Mononuclear cell (primary cell): Measurements from ENCODE around the gene ACOT13. TPM values are rescaled to one million over a fixed set of nuclear protein-coding genes. Genes with fewer than 3 reads are reported as not detected.
"Not testable (repeated sequence)": the region's sequence is repeated elsewhere in the genome, so short reads cannot be mapped to it uniquely, and the experiment has no call there.

Experiments
- H3K27me3 ChIP-seq: 2 replicates; pipeline ENCODE4 v1.6.0; 2011; ENCODE audit warnings: low read length, control low read depth; ENCODE audit not compliant: insufficient read depth
- H3K4me1 ChIP-seq: 2 replicates; pipeline ENCODE4 v1.5.1; 2011; ENCODE audit warnings: mild to moderate bottlenecking, low read length, control low read depth; ENCODE audit not compliant: insufficient read depth
- H3K4me3 ChIP-seq: 2 replicates; pipeline ENCODE4 v1.5.1; 2011; ENCODE audit warnings: mild to moderate bottlenecking, low read length, moderate library complexity
- H3K9me3 ChIP-seq: 2 replicates; pipeline ENCODE4 v1.5.1; 2011; ENCODE audit warnings: low read depth, mild to moderate bottlenecking, control low read depth, low read length
- total RNA-seq: library from RNA; depleted of rRNA; stranded (reverse); fragments of >200 nt; gene quantifications from one replicate; pipeline ENCODE4 v1.2.3, GENCODE V29; 2012

The ACOT13 gene
- total RNA-seq, 1 donor: 0.31 TPM

GRCh38 chr6:24720604-24721460 is 54.0 kb downstream of the ACOT13 start:
- H3K9me3 ChIP-seq: no peaks in the 10 kb centered on the region
- H3K27me3 ChIP-seq: no peaks in the 10 kb centered on the region
- H3K4me1 ChIP-seq: peaks cover 41% of the 10 kb centered on the region
- H3K4me3 ChIP-seq: peak overlapping the region; percentile 99

DNA sequence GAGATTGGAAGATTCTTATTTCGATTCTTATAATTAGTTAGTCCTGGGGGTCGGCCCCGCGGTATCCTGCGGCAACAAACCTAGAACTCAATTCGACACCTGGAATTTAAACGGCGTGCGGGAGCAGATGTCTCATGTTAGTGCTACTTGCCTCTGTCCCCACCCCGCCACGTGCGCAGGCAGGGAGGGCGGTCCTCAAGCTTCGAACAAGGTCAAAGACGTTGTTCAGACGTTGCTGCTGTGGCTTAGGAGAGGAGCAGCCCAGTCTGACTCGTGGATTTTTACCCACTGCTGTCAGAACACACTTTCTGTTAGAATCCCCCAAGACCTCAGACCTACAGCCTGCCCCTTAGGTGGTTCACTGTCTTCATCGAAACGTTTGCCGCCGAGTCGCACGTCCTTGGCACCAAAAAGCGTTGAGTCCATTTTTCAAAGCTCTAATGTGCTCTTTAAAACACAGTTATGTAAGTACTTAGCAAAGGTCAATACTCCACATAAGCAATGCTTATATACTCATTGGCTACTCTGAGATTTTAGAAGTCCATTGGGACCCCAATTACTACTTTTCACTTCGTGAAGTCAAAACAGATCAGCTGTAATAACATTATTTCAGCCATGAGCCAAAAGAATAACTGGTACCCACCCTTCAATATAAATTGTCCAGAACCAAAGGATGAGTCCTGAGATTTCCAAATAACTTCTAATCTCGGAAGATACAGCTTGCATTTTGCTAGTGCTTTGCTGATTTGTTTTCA is 54.8 kb downstream of the ACOT13 start:
- Histone ChIP-seq H3K4me1 (peaks cover 34% of the 10 kb centered on the region), H3K9me3 (no peaks in the 10 kb centered on the region), H3K4me3 (peak overlapping the region; percentile 61), H3K27me3 (no peaks in the 10 kb centered on the region)

GRCh38 chr6:24723270-24723669 is 56.4 kb downstream of the ACOT13 start:
- Histone ChIP-seq H3K9me3 (no peaks in the 10 kb centered on the region), H3K27me3 (no peaks in the 10 kb centered on the region), H3K4me1 (peaks cover 20% of the 10 kb centered on the region), H3K4me3 (no peak overlapping the region)

DNA sequence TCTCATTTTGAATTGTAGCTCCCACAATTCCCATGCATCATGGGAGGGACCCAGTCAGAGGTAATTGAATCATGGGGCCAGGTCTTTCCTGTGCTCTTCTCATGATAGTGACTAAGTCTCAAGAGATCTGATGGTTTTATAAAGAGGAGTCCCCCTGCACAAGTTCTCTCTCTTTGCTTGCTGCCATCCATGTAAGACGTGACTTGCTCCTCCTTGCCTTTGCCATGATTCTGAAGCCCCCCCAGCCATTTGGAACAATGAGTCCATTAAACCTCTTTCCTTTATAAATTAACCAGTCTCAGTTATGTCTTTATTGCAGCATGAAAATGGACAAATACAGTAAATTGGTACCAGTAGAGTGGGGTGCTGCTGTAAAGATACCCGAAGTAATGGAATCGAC is 63.8 kb downstream of the ACOT13 start:
- H3K4me3 ChIP-seq, H3K4me1 ChIP-seq, H3K9me3 ChIP-seq, H3K27me3 ChIP-seq: not testable (repeated sequence)

DNA sequence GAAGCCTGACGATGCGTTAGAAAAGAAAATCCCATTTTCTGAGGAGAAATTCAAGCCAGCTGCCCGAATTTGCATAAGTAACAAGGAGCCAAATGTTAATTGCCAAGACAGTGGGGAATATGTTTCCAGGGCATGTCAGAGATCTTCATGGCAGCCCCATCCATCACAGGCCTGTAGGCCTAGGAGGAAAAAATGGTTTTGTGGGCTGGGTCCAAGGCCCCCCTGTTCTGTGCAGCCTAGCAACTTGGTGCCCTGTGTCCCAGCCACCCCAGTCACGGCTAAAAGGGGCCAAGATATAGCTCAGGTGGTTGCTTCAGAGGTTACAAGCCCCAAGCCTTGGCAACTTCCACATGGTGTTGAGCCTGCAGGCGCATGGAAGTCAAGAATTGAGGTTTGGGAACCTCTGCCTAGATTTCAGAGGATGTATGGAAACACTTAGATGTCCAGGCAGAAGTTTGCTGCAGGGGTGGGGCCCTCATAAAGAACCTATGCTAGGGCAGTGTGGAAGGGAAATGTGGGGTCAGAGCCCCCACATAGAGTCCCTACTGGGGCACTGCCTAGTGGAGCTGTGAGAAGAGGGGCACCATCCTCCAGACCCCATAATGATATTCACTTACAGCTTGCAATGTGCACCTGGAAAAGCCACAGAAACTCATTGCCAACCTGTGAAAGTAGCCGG is 64.7 kb downstream of the ACOT13 start:
- H3K4me3 ChIP-seq, H3K27me3 ChIP-seq, H3K4me1 ChIP-seq, H3K9me3 ChIP-seq: not testable (repeated sequence)

DNA sequence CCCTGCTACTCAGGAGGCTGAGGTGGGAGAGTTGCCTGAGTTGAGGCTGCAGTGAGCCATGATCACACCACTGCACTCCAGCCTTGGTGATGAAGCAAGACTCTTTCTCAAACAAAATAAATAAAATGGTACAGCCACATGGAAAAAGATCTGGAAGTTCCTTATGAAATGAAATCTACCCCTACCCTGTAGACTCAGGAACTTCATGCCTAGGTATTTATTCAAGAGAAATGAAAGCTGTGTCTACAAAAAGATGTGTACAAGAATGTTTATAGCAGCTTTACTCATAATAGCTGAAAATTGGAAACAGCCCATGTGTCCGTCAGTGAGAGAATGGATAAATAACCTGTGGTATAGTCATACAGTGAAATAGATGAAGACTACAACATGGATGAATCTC is 67.3 kb downstream of the ACOT13 start:
- Histone ChIP-seq H3K9me3 (no peaks in the 10 kb centered on the region), H3K27me3 (no peaks in the 10 kb centered on the region), H3K4me1 (peaks cover 6% of the 10 kb centered on the region), H3K4me3 (no peak overlapping the region)

- not testable (repeated sequence) for H3K4me3 ChIP-seq, H3K27me3 ChIP-seq, H3K4me1 ChIP-seq, H3K9me3 ChIP-seq
Measured at GRCh38 chr6:24734710-24735109, 67.8 kb downstream of the ACOT13 start.

DNA sequence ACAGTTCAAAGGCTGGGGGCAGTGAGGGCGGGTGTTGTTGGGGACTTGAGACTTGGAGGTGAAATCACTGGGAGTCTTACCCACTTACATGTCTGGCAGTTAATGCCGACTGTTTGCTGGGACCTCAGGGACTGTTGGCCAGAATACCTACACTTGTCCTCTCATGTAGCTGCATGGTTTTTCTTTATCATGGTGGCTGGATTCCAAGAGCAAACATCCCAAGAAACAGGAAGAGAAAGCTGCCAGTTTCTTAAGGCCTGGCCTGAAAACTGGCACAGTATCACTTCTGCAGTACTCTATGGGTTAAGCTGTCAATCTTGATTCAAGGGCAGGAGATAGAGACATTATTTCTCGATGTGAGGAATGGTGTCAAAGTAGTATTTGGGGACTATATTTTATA is 71.9 kb downstream of the ACOT13 start:
- Histone ChIP-seq H3K9me3 (no peaks in the 10 kb centered on the region), H3K4me3 (no peak overlapping the region), H3K4me1 (peaks cover 24% of the 10 kb centered on the region), H3K27me3 (no peaks in the 10 kb centered on the region)

DNA sequence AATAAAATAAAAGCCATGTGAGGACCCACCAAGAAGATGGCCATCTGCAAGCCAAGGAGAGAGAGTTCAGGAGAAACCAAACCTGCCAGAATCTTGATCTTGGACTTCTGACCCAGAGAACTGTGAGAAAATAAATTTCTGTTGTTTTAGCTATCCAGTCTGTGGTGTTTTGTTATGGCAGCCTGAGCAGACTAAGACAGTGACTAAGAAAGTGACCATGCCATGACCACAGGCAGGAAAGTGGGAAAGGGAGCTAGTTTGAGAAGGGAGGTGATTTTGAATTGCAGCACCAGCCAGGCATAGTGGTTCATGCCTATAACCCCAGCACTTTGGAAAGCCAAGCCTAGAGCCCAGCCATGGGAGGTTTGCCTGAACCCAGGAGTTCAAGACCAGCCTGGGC is 74.0 kb downstream of the ACOT13 start:
- Histone ChIP-seq H3K27me3 (no peaks in the 10 kb centered on the region), H3K9me3 (no peaks in the 10 kb centered on the region), H3K4me3 (no peak overlapping the region), H3K4me1 (peaks cover 45% of the 10 kb centered on the region)

DNA sequence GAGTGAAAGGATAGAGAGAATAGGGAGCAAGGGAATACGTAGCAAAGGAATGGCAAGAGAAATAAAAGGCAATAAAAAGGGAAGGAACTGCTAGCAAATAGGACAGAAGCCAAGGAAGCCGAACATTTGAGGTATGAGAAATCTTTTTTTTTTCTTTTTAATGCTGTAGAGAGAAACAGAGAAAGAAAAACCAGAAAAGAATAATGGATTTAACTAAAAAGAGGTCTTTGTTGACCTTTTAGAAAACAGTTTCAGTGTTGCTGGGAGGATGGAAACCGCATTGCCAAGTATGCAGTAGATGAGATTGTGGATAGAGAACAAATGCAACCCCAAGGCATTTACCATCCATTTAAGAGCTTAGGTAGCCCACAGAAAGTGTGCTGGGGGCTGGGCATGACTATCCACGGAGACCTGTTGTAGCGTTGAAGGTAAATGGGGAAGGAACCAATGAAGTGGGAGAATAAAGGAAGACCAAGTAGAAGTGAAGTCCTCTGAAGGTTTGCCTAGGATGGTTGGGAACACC is 75.4 kb downstream of the ACOT13 start:
- no peak overlapping the region for H3K4me3 ChIP-seq
- no peaks in the 10 kb centered on the region for H3K9me3 ChIP-seq
- peaks cover 49% of the 10 kb centered on the region for H3K4me1 ChIP-seq
- H3K27me3 ChIP-seq: no peaks in the 10 kb centered on the region

DNA sequence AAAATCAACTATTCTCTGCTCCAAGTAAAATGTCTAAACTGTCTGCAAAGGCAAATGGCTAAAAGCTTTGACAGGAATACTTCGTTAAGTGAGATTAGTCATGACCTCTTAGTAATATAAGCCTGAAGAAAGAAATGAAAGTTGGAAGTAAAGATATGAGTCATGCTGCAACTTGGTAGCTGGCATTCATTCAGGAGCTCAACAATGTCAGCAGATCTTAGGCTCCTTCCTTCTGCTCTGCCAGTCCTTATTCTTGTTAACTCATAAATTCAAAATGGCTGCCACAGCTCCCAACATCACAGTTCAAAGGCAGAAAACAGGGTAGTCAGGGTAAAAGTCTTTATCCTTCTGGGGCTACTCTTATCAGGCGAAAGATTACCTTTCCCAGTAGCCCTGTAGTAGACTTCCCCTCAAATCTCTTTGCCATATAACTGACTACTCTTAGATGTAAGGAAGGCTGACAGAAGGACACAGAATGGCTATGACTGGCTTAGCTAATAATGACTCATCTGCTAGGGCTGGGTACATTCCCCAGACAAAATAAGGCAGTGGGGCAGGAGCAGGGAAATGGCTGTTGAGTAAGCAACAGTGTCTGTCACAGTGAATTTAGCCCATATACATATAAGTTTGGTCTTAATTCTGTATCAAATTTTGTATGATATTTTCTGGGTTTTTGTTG is 76.5 kb downstream of the ACOT13 start:
- H3K27me3 ChIP-seq: no peaks in the 10 kb centered on the region
- peaks cover 56% of the 10 kb centered on the region for H3K4me1 ChIP-seq
- H3K9me3 ChIP-seq: no peaks in the 10 kb centered on the region
- no peak overlapping the region for H3K4me3 ChIP-seq

GRCh38 chr6:24743944-24744335 is 77.1 kb downstream of the ACOT13 start:
- Histone ChIP-seq H3K27me3 (no peaks in the 10 kb centered on the region), H3K4me1 (peaks cover 57% of the 10 kb centered on the region), H3K9me3 (no peaks in the 10 kb centered on the region), H3K4me3 (no peak overlapping the region)

DNA sequence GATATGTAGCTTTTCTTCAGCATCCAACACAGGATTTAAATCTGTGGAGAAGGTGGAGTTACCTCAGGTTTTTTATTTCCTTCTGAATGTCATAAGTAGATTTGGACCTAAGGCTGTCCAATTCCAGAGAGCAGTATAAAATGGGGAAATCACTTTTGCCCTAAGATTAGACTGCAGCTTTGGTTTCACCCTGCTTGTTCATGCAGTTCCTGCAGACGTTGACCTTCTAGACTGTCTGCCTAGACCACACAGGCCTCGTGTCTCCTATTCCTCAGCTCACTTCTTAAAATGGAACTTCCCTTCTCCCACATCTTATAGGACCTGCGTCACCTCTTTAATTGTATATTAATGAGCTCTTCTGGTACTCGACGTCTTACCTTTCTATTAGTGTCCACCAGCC is 78.0 kb downstream of the ACOT13 start:
- H3K4me3 ChIP-seq: no peak overlapping the region
- no peaks in the 10 kb centered on the region for H3K9me3 ChIP-seq
- H3K27me3 ChIP-seq: no peaks in the 10 kb centered on the region
- peaks cover 61% of the 10 kb centered on the region for H3K4me1 ChIP-seq

DNA sequence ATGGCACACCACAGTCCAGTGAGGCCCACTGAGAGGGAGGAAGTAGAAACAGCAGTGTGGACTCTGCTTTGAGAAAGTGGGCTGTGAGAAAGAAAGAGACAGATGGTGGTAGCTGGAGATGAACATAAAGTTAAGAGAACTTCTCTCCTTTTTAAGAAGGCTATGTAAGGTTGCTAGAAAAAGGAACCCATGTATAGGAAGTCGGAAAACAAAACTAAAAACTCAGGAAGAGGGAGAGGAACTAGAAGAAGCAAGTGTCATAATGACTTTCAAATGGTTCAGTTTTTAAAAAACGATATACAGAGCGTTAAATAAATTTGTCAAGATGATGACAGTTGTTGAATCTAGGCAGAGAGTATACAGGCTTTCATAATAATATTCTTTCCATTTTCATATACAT is 82.4 kb downstream of the ACOT13 start:
- no peak overlapping the region for H3K4me3 ChIP-seq
- H3K27me3 ChIP-seq: no peaks in the 10 kb centered on the region
- H3K9me3 ChIP-seq: no peaks in the 10 kb centered on the region
- H3K4me1 ChIP-seq: peaks cover 40% of the 10 kb centered on the region

- peaks cover 24% of the 10 kb centered on the region for H3K4me1 ChIP-seq
- H3K27me3 ChIP-seq, H3K4me3 ChIP-seq, H3K9me3 ChIP-seq: not testable (repeated sequence)
Measured at GRCh38 chr6:24750878-24751277, 84.0 kb downstream of the ACOT13 start.
